OCI-LY7 (cell line): ENCODE data around the gene GADD45A. TPM values are rescaled to one million over a fixed set of nuclear protein-coding genes. Genes with fewer than 3 reads are reported as not detected.
A peak's percentile ranks its signal among the peaks of the same experiment; 100 is the strongest.

Experiments
- BruUV-seq: library from RNA; stranded (reverse); fragments of 400-500 nt; replicated peaks from 2 replicates; lab custom pipeline; 2021; lab: Mats Ljungman, UMichigan
- CTCF ChIA-PET: fragments of 300-600 bp; sonication (Branson Sonifier 250); formaldehyde crosslinking; loops from one replicate; lab custom pipeline; 2022; ENCODE audit warnings: antibody characterized with exemption; ENCODE audit not compliant: unreplicated experiment; lab: Charles Lee
- POLR2A ChIA-PET: fragments of 300-600 bp; sonication (Branson Sonifier 250); formaldehyde crosslinking; loops from one replicate; lab custom pipeline; 2022; ENCODE audit warnings: antibody characterized with exemption; lab: Charles Lee
- DNase-seq: peaks from one replicate; pipeline ENCODE4 v3.0.0-alpha.2; 2015; ENCODE audit warnings: low spot score
- H2AFZ ChIP-seq: fragments of 200-600 bp; sonication (generic), shearing (Covaris generic); 2 replicates; pipeline ENCODE4 v1.6.1; 2014; ENCODE audit warnings: mild to moderate bottlenecking, antibody characterized with exemption, low read length, moderate library complexity
- H3K27ac ChIP-seq: fragments of 200-600 bp; sonication (generic); 2 replicates; pipeline ENCODE4 v1.5.1; 2014; ENCODE audit warnings: mixed run types, low read depth, mild to moderate bottlenecking, moderate library complexity, low read length, inconsistent platforms; ENCODE audit not compliant: poor library complexity, severe bottlenecking
- H3K36me3 ChIP-seq: fragments of 200-600 bp; sonication (generic); 2 replicates; pipeline ENCODE4 v1.6.1; 2014; ENCODE audit warnings: mild to moderate bottlenecking, antibody characterized with exemption, low read length, moderate library complexity, mixed read lengths; ENCODE audit not compliant: insufficient read depth
- H3K4me1 ChIP-seq: fragments of 200-600 bp; sonication (generic); 2 replicates; pipeline ENCODE4 v1.5.1; 2014; ENCODE audit warnings: mild to moderate bottlenecking, low read length; ENCODE audit not compliant: insufficient read depth, poor library complexity, severe bottlenecking
- H3K4me2 ChIP-seq: fragments of 200-600 bp; sonication (generic); 2 replicates; pipeline ENCODE4 v1.6.1; 2014; ENCODE audit warnings: mild to moderate bottlenecking, low read length
- H3K4me3 ChIP-seq: fragments of 200-600 bp; sonication (generic); 2 replicates; pipeline ENCODE4 v1.5.1; 2014; ENCODE audit warnings: mild to moderate bottlenecking, low read depth, low read length; ENCODE audit not compliant: poor library complexity, severe bottlenecking
- H3K79me2 ChIP-seq: fragments of 200-600 bp; sonication (generic); 2 replicates; pipeline ENCODE4 v1.6.1; 2016; ENCODE audit warnings: low read depth, mild to moderate bottlenecking, low read length, moderate library complexity, mixed read lengths; ENCODE audit not compliant: insufficient read depth
- H3K9me2 ChIP-seq: fragments of 200-600 bp; sonication (generic); 2 replicates; pipeline ENCODE4 v1.6.1; 2016; ENCODE audit warnings: mild to moderate bottlenecking, low read length, mixed read lengths; ENCODE audit not compliant: insufficient read depth
- H3K9me3 ChIP-seq: fragments of 200-600 bp; sonication (generic); 2 replicates; pipeline ENCODE4 v1.6.1; 2014; ENCODE audit warnings: mild to moderate bottlenecking, mixed run types, low read length, mixed read lengths
- H4K20me1 ChIP-seq: fragments of 200-600 bp; sonication (generic); 2 replicates; pipeline ENCODE4 v1.6.1; 2014; ENCODE audit warnings: mild to moderate bottlenecking, antibody characterized with exemption, low read length, moderate library complexity, mixed read lengths; ENCODE audit not compliant: insufficient read depth
- CTCF ChIP-seq: fragments of 200-600 bp; sonication (generic); conservative IDR thresholded peaks from 2 replicates; pipeline ENCODE4 v1.5.1; 2014; ENCODE audit warnings: mild to moderate bottlenecking, antibody characterized with exemption, low read length, moderate library complexity, mixed read lengths
- EZH2phosphoT487 ChIP-seq: fragments of 200-600 bp; sonication (generic); IDR thresholded peaks from 2 replicates; pipeline ENCODE4 v1.6.1; 2018; ENCODE audit warnings: low read depth, borderline replicate concordance, mild to moderate bottlenecking, mixed run types, antibody characterized with exemption, low read length, moderate library complexity, mixed read lengths
- intact Hi-C: fragments of 100-400 bp; cut with micrococcal nuclease; formaldehyde crosslinking; loops from one replicate; pipeline ENCODE4 v1.10.0; 2022; ENCODE audit not compliant: unreplicated experiment
- small RNA-seq: library from RNA; depleted of rRNA; stranded (forward); fragments of <200 nt; gene quantifications from one replicate; pipeline ENCODE3, GENCODE V24; 2014
- total RNA-seq, 2 experiments: library from RNA; depleted of rRNA in 1 of 2; stranded (reverse); fragments of >200 nt in 1 of 2; shearing (Covaris generic) in 1 of 2; gene quantifications; 2 replicates each; pipeline ENCODE4 v1.2.3, GENCODE V29; 2014 to 2022

Gene GADD45A
- total RNA-seq, 2 experiments from 2014 or later: 46.8 to 48.6 TPM

- Histone ChIP-seq H3K4me2 (peak overlapping the region; percentile 95), H3K9me3 (no peaks in the 10 kb centered on the region), H3K36me3 (no peaks in the 10 kb centered on the region), H3K79me2 (peaks cover 11% of the 10 kb centered on the region; the same call in 1 of the 2 replicates), H3K9me2 (no peaks in the 10 kb centered on the region), H4K20me1 (no peaks in the 10 kb centered on the region), H3K27ac (peak overlapping the region; percentile 96), H2AFZ (peak overlapping the region; percentile 67), H3K4me3 (peak overlapping the region; percentile 67), H3K4me1 (peaks cover 82% of the 10 kb centered on the region)
- intact Hi-C loops: loop anchor here (1.0 to 10.0 kb wide), 5 partner anchors 24 to 972 kb away; partner anchors contain the start of genes GADD45A and SLC35D1
- DNase-seq: no peak
- TF ChIP-seq CTCF: no peak
- no peak for TF ChIP-seq EZH2phosphoT487
- ChIA-PET CTCF (interaction anchor here (0.9 to 1.8 kb wide), 2 partner anchors 23 to 56 kb away, joined by 4 to 7 read pairs; no protein-coding TSS in a partner anchor), POLR2A (interaction anchor here (1.0 to 11.8 kb wide), 13 partner anchors 8 to 309 kb away, joined by 3 to 123 read pairs (median 9); partner anchors contain the start of gene GADD45A)
- no TSS peak for BruUV-seq
These were observed 51.7 kb downstream of the GADD45A start for GRCh38 chr1:67736750-67737149.

GRCh38 chr1:67737875-67738274 lies 52.9 kb downstream of the GADD45A start:
- Histone ChIP-seq H3K4me1 (peaks cover 85% of the 10 kb centered on the region), H3K9me3 (no peaks in the 10 kb centered on the region), H4K20me1 (no peaks in the 10 kb centered on the region), H3K4me2 (peak overlapping the region; percentile 95), H3K36me3 (no peaks in the 10 kb centered on the region), H3K27ac (peak overlapping the region; percentile 96), H3K79me2 (peaks cover 11% of the 10 kb centered on the region; the same call in 1 of the 2 replicates), H2AFZ (no peak overlapping the region; the same call in 1 of the 2 replicates), H3K9me2 (no peaks in the 10 kb centered on the region), H3K4me3 (no peak overlapping the region)
- BruUV-seq: no TSS peak
- CTCF ChIA-PET: interaction anchor here (0.9 to 1.8 kb wide), 3 partner anchors 22 to 169 kb away, joined by 3 to 7 read pairs (median 4); no protein-coding TSS in a partner anchor
- no peak for TF ChIP-seq EZH2phosphoT487
- no peak for TF ChIP-seq CTCF
- POLR2A ChIA-PET: interaction anchor here (0.5 to 11.8 kb wide), 17 partner anchors 7 to 310 kb away, joined by 3 to 123 read pairs (median 6); partner anchors contain the start of gene GADD45A
- intact Hi-C loops: loop anchor here (2.0 to 10.0 kb wide), 3 partner anchors 63 to 973 kb away; partner anchors contain the start of gene SLC35D1
- DNase-seq: no peak

Small RNAs within 50 kb of the gene (small RNA-seq; reads per million reads assigned to genes)
- not detected for gene RN7SL392P

Other genes with a start within 250 kb of the GADD45A start
- gene GNG12, start 148.3 kb downstream of the GADD45A start, total RNA-seq (2014; rRNA removed; shearing (Covaris generic)): not detected in 2 replicates
- gene GNG12, start 148.3 kb downstream of the GADD45A start, total RNA-seq (2022): 0.10 TPM in 1 of 2 replicates, not detected in the other